K562 (cell line): ENCODE results near the gene PEPD. TPM values are rescaled to one million over a fixed set of nuclear protein-coding genes. Genes with fewer than 3 reads are reported as not detected.

Experiments
- ATAC-seq: fragments of 200-7000 bp; cut with Tn5 transposase; 3 replicates; pipeline ENCODE4 v1.9.1; 2020; ENCODE audit warnings: moderate library complexity
- BruUV-seq: library from RNA; stranded (reverse); fragments of 400-500 nt; replicated peaks from 2 replicates; lab custom pipeline; 2021; lab: Mats Ljungman, UMichigan
- CTCF ChIA-PET: fragments of 300-600 bp; formaldehyde crosslinking; extraction: SDS; loops from one replicate; lab custom pipeline; 2021; ENCODE audit warnings: low intra/inter-chr PET ratio; lab: Yijun Ruan, JAX
- POLR2A ChIA-PET: fragments of 300-600, 350-650 bp; sonication (Branson Sonifier 250); formaldehyde crosslinking; extraction: SDS; loops from one replicate; lab custom pipeline; 2021; ENCODE audit warnings: antibody characterized with exemption, inconsistent platforms; lab: Yijun Ruan, JAX
- DNase-seq, 4 experiments: peaks; one replicate each; pipeline versions ENCODE4 v3.0.0 to v3.0.0-alpha.2; 2011 to 2018; ENCODE audit warnings: low spot score in 3 of 4, mixed read lengths in 3 of 4; ENCODE audit errors: extremely low read depth in 1 of 4
- FAIRE-seq: peaks from 2 replicates; lab custom pipeline; 2011; peaks lifted over from hg19 to GRCh38; lab: Jason Lieb, UNC
- H2AFZ ChIP-seq: 2 replicates; pipeline ENCODE4 v1.6.0; 2011; ENCODE audit warnings: low read depth, low read length, control low read depth, inconsistent platforms
- H3K27ac ChIP-seq: fragments of 200-600 bp; 3 replicates; pipeline ENCODE4 v1.8.0; 2011; ENCODE audit warnings: low read depth, mild to moderate bottlenecking, control low read depth, inconsistent platforms, low read length, moderate library complexity, mixed read lengths; ENCODE audit errors: extremely low read depth
- H3K27me3 ChIP-seq, 2 experiments: fragments of 300-600 bp in 1 of 2; 2 replicates in 1 of 2; 3 replicates in 1 of 2; pipeline versions ENCODE4 v1.6.0 to v1.8.0; 2011; ENCODE audit warnings: inconsistent platforms in 2 of 2, low read length in 2 of 2, mild to moderate bottlenecking in 1 of 2, mixed read lengths in 1 of 2, moderate library complexity in 1 of 2; ENCODE audit not compliant: control insufficient read depth in 2 of 2, insufficient read depth in 2 of 2
- H3K36me3 ChIP-seq: fragments of 300-600 bp; 3 replicates; pipeline ENCODE4 v1.8.0; 2011; ENCODE audit warnings: mild to moderate bottlenecking, low read length, inconsistent platforms; ENCODE audit not compliant: control insufficient read depth, insufficient read depth
- H3K4me1 ChIP-seq, 2 experiments: fragments of 200-600 bp in 1 of 2; replicated peaks in 1 of 2; 2 replicates in 1 of 2; 3 replicates in 1 of 2; pipeline versions ENCODE4 v1.5.1 to v1.8.0; 2011; ENCODE audit warnings: inconsistent platforms in 2 of 2, low read length in 2 of 2, mild to moderate bottlenecking in 1 of 2, mixed read lengths in 1 of 2, moderate library complexity in 1 of 2; ENCODE audit not compliant: control insufficient read depth in 2 of 2, insufficient read depth in 2 of 2
- H3K4me2 ChIP-seq: 2 replicates; pipeline ENCODE4 v1.6.1; 2011; ENCODE audit warnings: low read length, control low read depth, inconsistent platforms, mixed read lengths; ENCODE audit not compliant: insufficient read depth
- H3K4me3 ChIP-seq: fragments of 200-600 bp; sonication (generic), shearing (Covaris generic); 2 replicates; pipeline ENCODE4 v1.5.1; 2016; ENCODE audit warnings: control low read depth, inconsistent platforms
- H3K79me2 ChIP-seq: fragments of 200-600 bp; 3 replicates; pipeline ENCODE4 v1.8.0; 2011; ENCODE audit warnings: low read length, inconsistent platforms; ENCODE audit not compliant: control insufficient read depth, insufficient read depth
- H3K9ac ChIP-seq, 2 experiments: 2 replicates each; pipeline versions ENCODE4 v1.6.0 to v1.6.1; 2011; ENCODE audit warnings: low read depth in 2 of 2, low read length in 2 of 2, control low read depth in 1 of 2, inconsistent platforms in 1 of 2, mild to moderate bottlenecking in 1 of 2, mixed read lengths in 1 of 2; ENCODE audit not compliant: insufficient read depth in 1 of 2
- H3K9me1 ChIP-seq: one replicate; pipeline ENCODE4 v1.6.0; 2011; ENCODE audit warnings: inconsistent platforms, mild to moderate bottlenecking, low read length, moderate library complexity; ENCODE audit not compliant: control insufficient read depth, insufficient read depth
- H3K9me3 ChIP-seq: replicated peaks from 2 replicates; pipeline ENCODE4 v1.5.1; 2011; ENCODE audit warnings: low read depth, low read length, inconsistent platforms; ENCODE audit not compliant: control insufficient read depth, insufficient read depth
- H4K20me1 ChIP-seq: replicated peaks from 2 replicates; pipeline ENCODE4 v1.6.1; 2011; ENCODE audit warnings: low read length, inconsistent platforms, mixed read lengths; ENCODE audit not compliant: control insufficient read depth, insufficient read depth
- HDAC6 ChIP-seq: IDR thresholded peaks from 2 replicates; pipeline ENCODE4 v1.6.1; 2012; ENCODE audit warnings: low read depth, mild to moderate bottlenecking, control low read depth, inconsistent platforms, low read length, moderate library complexity
- KDM4B ChIP-seq, 2 experiments: fragments of 450-650 bp in 1 of 2; sonication (generic) in 1 of 2; IDR thresholded peaks; 2 replicates each; pipeline ENCODE4 v1.6.1; 2016 to 2017; ENCODE audit warnings: borderline replicate concordance in 2 of 2, antibody characterized with exemption in 1 of 2, low read depth in 1 of 2, mild to moderate bottlenecking in 1 of 2
- PHF8 ChIP-seq: fragments of 200-600 bp; sonication (generic); IDR thresholded peaks from 2 replicates; pipeline ENCODE4 v1.6.1; 2012; ENCODE audit warnings: mixed run types, mild to moderate bottlenecking, inconsistent platforms, low read length, moderate library complexity, borderline replicate concordance
- RFX1 ChIP-seq: fragments of 450-650 bp; IDR thresholded peaks from 2 replicates; pipeline ENCODE4 v1.6.1; 2016; ENCODE audit warnings: mild to moderate bottlenecking, moderate library complexity
- RUNX1 ChIP-seq: sonication (generic); IDR thresholded peaks from 2 replicates; pipeline ENCODE4 v1.6.1; 2016; ENCODE audit warnings: antibody characterized with exemption, low read depth
- WHSC1 ChIP-seq: IDR thresholded peaks from one replicate; pipeline ENCODE4 v1.6.1; 2012; ENCODE audit warnings: low read length, control low read depth, inconsistent platforms
- ZNF212 ChIP-seq: fragments of 450-650 bp; formaldehyde crosslinking; IDR thresholded peaks from 2 replicates; pipeline ENCODE4 v1.4.0; 2020; ENCODE audit warnings: mild to moderate bottlenecking
- ZNF707 ChIP-seq: fragments of 250-450 bp; sonication (Bioruptor Pico); conservative IDR thresholded peaks from 2 replicates; pipeline ENCODE4 v1.8.0; 2022; ENCODE audit warnings: inconsistent platforms, mild to moderate bottlenecking, moderate library complexity
- WGBS: fragments of 100-300 bp; shearing (Covaris generic); methylation state at CpG from one replicate; pipeline ENCODE4 v1.1.6; 2016; ENCODE audit warnings: low coverage, mixed read lengths; ENCODE audit not compliant: insufficient coverage; ENCODE audit errors: missing lambda C conversion rate; 5-methylcytosine and 5-hydroxymethylcytosine counted together
- in situ Hi-C: fragments of 300-500 bp; cut with MboI; formaldehyde crosslinking; loops from 4 replicates; pipeline ENCODE4 v1.15.0; 2018; ENCODE audit warnings: inconsistent platforms, mixed read lengths
- intact Hi-C: fragments of 100-400 bp; cut with micrococcal nuclease; formaldehyde crosslinking; loops from 2 replicates; pipeline ENCODE4 v1.14.2; 2022
- polyA plus RNA-seq, 8 experiments: library from polyadenylated mRNA; depleted of rRNA in 4 of 8; stranded (reverse) in 5 of 8; unstranded in 3 of 8; fragments of >200 nt; fragmentation: Nextera tagmentation in 2 of 8; fragmentation: Illumina TruSeq in 1 of 8; extraction: Ambion mirVana in 2 of 8; extraction: Trizol in 1 of 8; gene quantifications; 2 replicates each; pipeline versions ENCODE4 v1.2.1 to v1.2.3, GENCODE V29; 2011 to 2014; ENCODE audit warnings: inconsistent platforms in 1 of 8, missing spikeins in 1 of 8
- total RNA-seq, 7 experiments: library from RNA; depleted of rRNA in 6 of 7; stranded (reverse); fragments of >200 nt in 6 of 7; fragmentation: Illumina TruSeq in 2 of 7; extraction: Trizol in 2 of 7; gene quantifications; 2 replicates each; pipeline versions ENCODE4 v1.2.1 to v1.2.3, GENCODE V29; 2011 to 2021; ENCODE audit warnings: low replicate concordance in 1 of 7
- TF ChIP-seq, protein P1 (sequence below): fragments of 250-450 bp; sonication (Bioruptor Pico); IDR thresholded peaks from 2 replicates; pipeline ENCODE4 v1.8.0; 2021; ENCODE audit warnings: moderate library complexity, mild to moderate bottlenecking, inconsistent platforms

The PEPD gene
- total and polyA plus RNA-seq, 9 of the 15 experiments (the other 6 are each of a cell fraction or from before 2014, with no cell fraction given), result 1.3 to 19.2 (median 16.0) TPM

DNA sequence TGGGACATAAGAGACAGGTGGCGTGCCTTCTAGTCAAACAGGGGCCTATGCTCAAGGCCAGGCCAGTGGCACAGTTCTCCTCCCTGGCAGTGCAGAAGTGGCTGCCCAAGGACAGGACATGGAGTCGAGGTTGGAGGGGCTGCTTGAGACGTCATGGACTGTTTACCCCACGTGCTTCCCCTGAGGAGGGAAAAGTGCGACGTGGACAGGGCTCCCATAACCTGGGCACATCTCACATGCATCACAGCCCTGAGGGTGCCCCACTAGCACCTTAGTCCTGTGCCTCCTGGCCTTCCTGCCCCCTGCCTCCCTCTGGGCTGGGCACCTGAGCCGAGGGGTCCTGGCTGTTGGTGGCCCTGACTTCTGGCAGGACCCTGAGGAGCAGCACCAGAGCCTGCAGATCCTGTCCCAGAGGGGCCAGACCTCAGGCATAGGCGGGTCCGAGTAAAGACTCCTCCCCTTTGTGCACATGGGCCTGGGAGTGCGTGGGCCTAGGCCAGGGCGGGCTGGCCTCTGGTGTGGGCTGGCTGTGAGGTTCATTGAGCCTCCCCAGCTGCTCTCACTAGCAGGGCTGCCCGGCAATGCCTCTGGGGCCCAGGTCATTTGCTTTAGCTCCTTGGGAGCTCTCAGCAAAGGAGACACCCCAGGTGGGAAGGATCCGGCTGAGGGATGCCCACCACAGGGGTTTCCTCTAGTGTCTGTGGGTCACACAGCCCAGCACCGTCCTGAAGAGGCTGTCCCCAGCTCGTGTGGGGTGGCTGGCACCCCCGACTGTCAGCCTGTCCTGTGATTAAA lies 82.4 kb downstream of the PEPD start:
- peak in 3 of 4 experiments; percentile 25 to 32 (median 29) for DNase-seq
- ChIA-PET CTCF (no interaction called here), POLR2A (no interaction called here)
- H3K4me2 ChIP-seq, result no peak overlapping the region
- in situ Hi-C loops (loop anchor here (25.0 kb wide), 1 partner anchor 1273 kb away; no protein-coding TSS in a partner anchor), intact Hi-C loops (no loop called here)
- TF ChIP-seq HDAC6 (no peak), KDM4B (IDR thresholded peaks at IDR 0.05; ENCODE audit: borderline replicate concordance in 2 of 2, low read depth in 1 of 2) (no peak), WHSC1 (no peak), RFX1 (no peak), PHF8 (no peak), ZNF212 (CRISPR knock-in tag) (no peak), RUNX1 (no peak), ZNF707 (CRISPR knock-in tag) (no peak)
- TF ChIP-seq, protein P1, sequence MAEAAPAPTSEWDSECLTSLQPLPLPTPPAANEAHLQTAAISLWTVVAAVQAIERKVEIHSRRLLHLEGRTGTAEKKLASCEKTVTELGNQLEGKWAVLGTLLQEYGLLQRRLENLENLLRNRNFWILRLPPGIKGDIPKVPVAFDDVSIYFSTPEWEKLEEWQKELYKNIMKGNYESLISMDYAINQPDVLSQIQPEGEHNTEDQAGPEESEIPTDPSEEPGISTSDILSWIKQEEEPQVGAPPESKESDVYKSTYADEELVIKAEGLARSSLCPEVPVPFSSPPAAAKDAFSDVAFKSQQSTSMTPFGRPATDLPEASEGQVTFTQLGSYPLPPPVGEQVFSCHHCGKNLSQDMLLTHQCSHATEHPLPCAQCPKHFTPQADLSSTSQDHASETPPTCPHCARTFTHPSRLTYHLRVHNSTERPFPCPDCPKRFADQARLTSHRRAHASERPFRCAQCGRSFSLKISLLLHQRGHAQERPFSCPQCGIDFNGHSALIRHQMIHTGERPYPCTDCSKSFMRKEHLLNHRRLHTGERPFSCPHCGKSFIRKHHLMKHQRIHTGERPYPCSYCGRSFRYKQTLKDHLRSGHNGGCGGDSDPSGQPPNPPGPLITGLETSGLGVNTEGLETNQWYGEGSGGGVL (CRISPR knock-in tag), result no peak
- no peaks in the 10 kb centered on the region for H3K36me3 ChIP-seq
- no peaks in the 10 kb centered on the region for H3K9me1 ChIP-seq
- H3K79me2 ChIP-seq, result no peaks in the 10 kb centered on the region
- ATAC-seq, result 0 out of 3 replicates have a peak, but pooled peaks have one; percentile 56
- no peak overlapping the region; a peak in 1 of 4 replicates for H3K9ac ChIP-seq
- WGBS, result under 1% methylated on average over 15 of the region's 16 CpGs
- no peak overlapping the region for H2AFZ ChIP-seq
- no peaks in the 10 kb centered on the region for H3K9me3 ChIP-seq
- H3K27me3 ChIP-seq, result peaks cover 4 to 56% of the 10 kb centered on the region in 2 experiments; a peak in 3 of 5 replicates
- no peak for FAIRE-seq
- peaks cover 19% of the 10 kb centered on the region; the same call in 1 of the 2 replicates for H4K20me1 ChIP-seq
- H3K27ac ChIP-seq, result no peak overlapping the region
- no TSS peak for BruUV-seq
- H3K4me3 ChIP-seq, result no peak overlapping the region
- peaks cover 0 to 9% of the 10 kb centered on the region in 2 experiments; a peak in 2 of 5 replicates for H3K4me1 ChIP-seq
